ENCODE results near the gene SLC34A1.
A peak's percentile ranks its signal among the peaks of the same experiment; 100 is the strongest.
"Not testable (repeated sequence)": the region's sequence is repeated elsewhere in the genome, so short reads cannot be mapped to it uniquely, and the experiment has no call there.

The SLC34A1 gene

GRCh38 chr5:177410575-177410974 is 26.3 kb downstream of the SLC34A1 start:
- DNase-seq (ENCODE audit: low read depth in 2 of 2) = no peak

GRCh38 chr5:177412603-177413233 is 28.5 kb downstream of the SLC34A1 start:
- no peak for DNase-seq (ENCODE audit: low read depth in 2 of 2)

- no peak for DNase-seq (ENCODE audit: low read depth in 2 of 2)
Observed at GRCh38 chr5:177414481-177414880, 30.2 kb downstream of the SLC34A1 start.

GRCh38 chr5:177417081-177417480 is 32.8 kb downstream of the SLC34A1 start:
- not testable (repeated sequence) for DNase-seq (ENCODE audit: low read depth in 2 of 2)

- no peak for DNase-seq (ENCODE audit: low read depth in 2 of 2)
Observed at GRCh38 chr5:177419046-177419445, 34.8 kb downstream of the SLC34A1 start.

GRCh38 chr5:177420472-177420871 is 36.2 kb downstream of the SLC34A1 start:
- DNase-seq (ENCODE audit: low read depth in 2 of 2) = not testable (repeated sequence)

- no peak for DNase-seq (ENCODE audit: low read depth in 2 of 2)
Observed at GRCh38 chr5:177421062-177421798, 37.0 kb downstream of the SLC34A1 start.

GRCh38 chr5:177423671-177424070 is 39.4 kb downstream of the SLC34A1 start:
- no peak for DNase-seq (ENCODE audit: low read depth in 2 of 2)

- DNase-seq (ENCODE audit: low read depth in 2 of 2) = no peak
Observed at GRCh38 chr5:177425196-177425800, 41.1 kb downstream of the SLC34A1 start.

- peak; percentile 97 to 99 for DNase-seq (ENCODE audit: low read depth in 2 of 2)
Observed at GRCh38 chr5:177425801-177426565, 41.7 kb downstream of the SLC34A1 start.

- DNase-seq (ENCODE audit: low read depth in 2 of 2) = peak in 1 of 2 donors; percentile 39
Observed at GRCh38 chr5:177426566-177427210, 42.5 kb downstream of the SLC34A1 start, which contains the start of gene GRK6. GRK6 (plus strand) TSS chr5:177426676; CDS start chr5:177426846, 170 bp downstream.

GRCh38 chr5:177427211-177427822 is 43.1 kb downstream of the SLC34A1 start:
- DNase-seq (ENCODE audit: low read depth in 2 of 2) = no peak

- DNase-seq (ENCODE audit: low read depth in 2 of 2) = no peak
Observed at GRCh38 chr5:177427919-177428573, 43.8 kb downstream of the SLC34A1 start.

- no peak for DNase-seq (ENCODE audit: low read depth in 2 of 2)
Observed at GRCh38 chr5:177428574-177429217, 44.5 kb downstream of the SLC34A1 start.

- peak; percentile 66 for DNase-seq (ENCODE audit: low read depth in 2 of 2)
Observed at GRCh38 chr5:177429248-177430040, 45.2 kb downstream of the SLC34A1 start.

GRCh38 chr5:177430140-177430951 is 46.1 kb downstream of the SLC34A1 start:
- no peak for DNase-seq (ENCODE audit: low read depth in 2 of 2)

GRCh38 chr5:177430972-177431316 is 46.7 kb downstream of the SLC34A1 start:
- DNase-seq (ENCODE audit: low read depth in 2 of 2) = no peak

Measured in stimulated activated CD8-positive, alpha-beta memory T cell treated with anti-CD3 and anti-CD28 coated beads, Interleukin-2, amount 100 ng/mL, for 1 hour (primary cell).